Bronchial epithelial cell (primary cell): ENCODE measurements around the gene GAB3. TPM values are rescaled to one million over a fixed set of nuclear protein-coding genes. Genes with fewer than 3 reads are reported as not detected.

Experiments
- DNase-seq: peaks from one replicate; pipeline ENCODE4 v3.0.0-alpha.2; 2010; ENCODE audit warnings: low read depth
- FAIRE-seq: peaks from 2 replicates; lab custom pipeline; 2011; peaks lifted over from hg19 to GRCh38; lab: Jason Lieb, UNC
- H3K27me3 ChIP-seq: 2 replicates; pipeline ENCODE4 v1.5.1; 2011; ENCODE audit warnings: low read length; ENCODE audit not compliant: control insufficient read depth, insufficient read depth
- H3K36me3 ChIP-seq: 2 replicates; pipeline ENCODE4 v1.5.1; 2011; ENCODE audit warnings: low read length; ENCODE audit not compliant: control insufficient read depth, insufficient read depth
- H3K4me3 ChIP-seq: 2 replicates; pipeline ENCODE4 v1.5.1; 2011; ENCODE audit warnings: mild to moderate bottlenecking, low read depth, low read length, control low read depth
- total RNA-seq: library from RNA; depleted of rRNA; stranded (reverse); fragments of >200 nt; gene quantifications from 2 replicates; pipeline ENCODE4 v1.2.1, GENCODE V29; 2014
- TF ChIP-seq, protein P1 (sequence below): IDR thresholded peaks from 2 replicates; pipeline ENCODE4 v1.5.1; 2011; ENCODE audit warnings: mild to moderate bottlenecking, moderate library complexity, low read length, control low read depth, inconsistent platforms; ENCODE audit not compliant: insufficient read depth, severe bottlenecking

The GAB3 gene
- total RNA-seq, 1 donor from 2014 or later, result under 0.01 TPM

DNA sequence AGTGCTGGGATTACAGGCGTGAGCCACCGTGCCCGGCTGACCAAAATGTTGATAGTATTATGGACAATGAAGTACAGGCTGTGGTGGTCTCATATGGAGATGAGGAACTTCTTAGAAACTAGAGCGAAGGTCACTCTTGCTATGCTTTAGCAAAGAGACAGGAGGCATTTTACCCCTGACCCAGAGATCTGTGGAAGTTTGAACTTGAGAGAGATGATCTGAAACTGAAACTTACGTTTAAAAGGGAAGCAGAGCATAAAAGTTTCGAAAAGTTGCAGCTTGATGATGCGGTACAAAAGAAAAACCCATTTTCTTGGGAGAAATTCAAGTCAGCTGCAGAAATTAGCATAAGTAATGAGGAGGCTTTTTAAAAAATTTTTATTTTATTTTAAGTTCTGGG is 89.0 kb downstream of the GAB3 start:
- no peak for DNase-seq
- Histone ChIP-seq H3K4me3 (no peak overlapping the region), H3K27me3 (no peaks in the 10 kb centered on the region), H3K36me3 (no peaks in the 10 kb centered on the region)
- no peak for FAIRE-seq
- TF ChIP-seq, protein P1, sequence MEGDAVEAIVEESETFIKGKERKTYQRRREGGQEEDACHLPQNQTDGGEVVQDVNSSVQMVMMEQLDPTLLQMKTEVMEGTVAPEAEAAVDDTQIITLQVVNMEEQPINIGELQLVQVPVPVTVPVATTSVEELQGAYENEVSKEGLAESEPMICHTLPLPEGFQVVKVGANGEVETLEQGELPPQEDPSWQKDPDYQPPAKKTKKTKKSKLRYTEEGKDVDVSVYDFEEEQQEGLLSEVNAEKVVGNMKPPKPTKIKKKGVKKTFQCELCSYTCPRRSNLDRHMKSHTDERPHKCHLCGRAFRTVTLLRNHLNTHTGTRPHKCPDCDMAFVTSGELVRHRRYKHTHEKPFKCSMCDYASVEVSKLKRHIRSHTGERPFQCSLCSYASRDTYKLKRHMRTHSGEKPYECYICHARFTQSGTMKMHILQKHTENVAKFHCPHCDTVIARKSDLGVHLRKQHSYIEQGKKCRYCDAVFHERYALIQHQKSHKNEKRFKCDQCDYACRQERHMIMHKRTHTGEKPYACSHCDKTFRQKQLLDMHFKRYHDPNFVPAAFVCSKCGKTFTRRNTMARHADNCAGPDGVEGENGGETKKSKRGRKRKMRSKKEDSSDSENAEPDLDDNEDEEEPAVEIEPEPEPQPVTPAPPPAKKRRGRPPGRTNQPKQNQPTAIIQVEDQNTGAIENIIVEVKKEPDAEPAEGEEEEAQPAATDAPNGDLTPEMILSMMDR, result no peak

DNA sequence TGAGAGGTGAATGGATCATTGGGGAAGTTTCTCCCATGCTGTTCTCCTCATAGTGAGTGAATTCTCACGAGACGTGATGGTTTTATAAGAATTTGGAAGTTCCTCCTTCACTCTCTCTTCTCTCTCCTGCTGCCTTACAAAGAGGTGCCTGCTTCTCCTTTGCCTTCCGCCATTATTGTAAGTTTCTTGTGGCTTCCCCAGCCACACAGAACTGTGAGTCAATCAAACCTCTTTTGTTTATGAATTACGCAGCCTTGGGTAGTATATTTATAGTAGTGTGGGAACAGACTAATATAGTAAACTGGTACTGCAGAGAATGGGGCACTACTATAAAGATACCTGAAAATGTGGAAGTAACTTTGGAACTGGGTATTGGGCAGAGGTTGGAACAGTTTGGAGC is 89.7 kb downstream of the GAB3 start:
- TF ChIP-seq, protein P1, result no peak
- Histone ChIP-seq H3K27me3 (no peaks in the 10 kb centered on the region), H3K4me3 (no peak overlapping the region), H3K36me3 (no peaks in the 10 kb centered on the region)
- FAIRE-seq (no peak), DNase-seq (no peak)

DNA sequence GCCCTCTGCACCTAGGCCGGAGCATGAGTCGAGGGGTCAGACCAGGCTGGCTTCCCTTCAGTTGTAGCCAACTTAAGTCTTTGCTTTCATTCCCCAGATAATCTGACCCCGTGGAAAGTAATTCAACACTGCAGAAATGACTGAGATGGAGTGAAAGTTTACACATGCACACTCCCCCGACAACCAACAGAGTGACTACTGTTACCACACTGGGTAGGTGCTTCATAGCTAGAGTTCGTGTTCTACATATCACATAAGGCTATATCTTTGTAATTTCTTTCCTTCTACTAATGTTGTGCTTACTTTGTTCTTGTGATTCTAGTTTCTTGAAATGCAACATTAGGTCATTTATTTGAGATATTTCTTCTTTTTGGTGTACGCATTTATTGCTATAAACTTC is 90.3 kb downstream of the GAB3 start:
- no peak overlapping the region for H3K4me3 ChIP-seq
- no peaks in the 10 kb centered on the region for H3K36me3 ChIP-seq
- DNase-seq (no peak), FAIRE-seq (no peak)
- TF ChIP-seq, protein P1, result no peak
- peaks cover under 1% of the 10 kb centered on the region for H3K27me3 ChIP-seq

DNA sequence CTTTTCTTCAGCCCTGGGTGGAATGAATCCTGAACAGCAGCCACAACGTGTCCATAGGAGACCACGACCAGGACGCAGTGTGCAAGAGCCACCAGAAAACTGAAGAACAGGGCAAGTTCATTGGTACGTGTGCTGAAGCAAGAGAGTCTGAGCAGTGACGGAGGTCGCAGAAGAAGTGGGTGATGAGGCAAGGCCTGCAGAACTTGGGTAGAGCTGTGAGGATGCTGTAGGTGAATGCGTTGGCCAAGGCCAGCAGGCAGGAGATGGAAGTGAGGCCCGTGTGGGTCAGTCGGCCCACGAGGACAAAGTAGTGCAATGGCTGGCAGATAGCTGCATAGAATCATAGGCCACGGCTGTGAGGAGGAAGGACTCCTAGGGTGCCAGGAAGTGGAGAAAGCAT is 91.9 kb downstream of the GAB3 start:
- Histone ChIP-seq H3K4me3 (no peak overlapping the region), H3K36me3 (no peaks in the 10 kb centered on the region), H3K27me3 (peaks cover 1% of the 10 kb centered on the region)
- DNase-seq (no peak), FAIRE-seq (no peak)
- TF ChIP-seq, protein P1, result no peak

DNA sequence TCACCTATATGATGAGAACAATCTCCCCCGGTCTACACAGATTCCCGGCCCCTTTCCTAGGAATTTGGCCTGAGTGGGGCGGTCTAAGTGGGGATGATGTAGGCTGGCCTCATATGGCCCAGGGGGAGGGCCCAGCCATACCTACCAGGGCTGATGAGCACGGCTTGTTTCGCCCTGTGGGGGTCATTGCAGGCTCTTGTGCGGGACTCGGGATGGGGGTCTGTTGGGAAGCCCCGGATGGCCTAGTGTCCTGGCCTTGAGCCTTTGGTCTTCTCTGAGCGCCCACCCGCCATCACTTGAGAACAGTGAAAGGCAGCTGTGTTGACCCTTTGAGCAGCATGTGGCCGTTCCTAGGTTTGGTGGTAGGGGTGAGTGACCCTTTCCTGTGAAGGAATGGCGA is 92.7 kb downstream of the GAB3 start:
- DNase-seq, result no peak
- no peak overlapping the region for H3K4me3 ChIP-seq
- no peaks in the 10 kb centered on the region for H3K36me3 ChIP-seq
- peaks cover 1% of the 10 kb centered on the region for H3K27me3 ChIP-seq
- FAIRE-seq, result no peak
- TF ChIP-seq, protein P1, result no peak

DNA sequence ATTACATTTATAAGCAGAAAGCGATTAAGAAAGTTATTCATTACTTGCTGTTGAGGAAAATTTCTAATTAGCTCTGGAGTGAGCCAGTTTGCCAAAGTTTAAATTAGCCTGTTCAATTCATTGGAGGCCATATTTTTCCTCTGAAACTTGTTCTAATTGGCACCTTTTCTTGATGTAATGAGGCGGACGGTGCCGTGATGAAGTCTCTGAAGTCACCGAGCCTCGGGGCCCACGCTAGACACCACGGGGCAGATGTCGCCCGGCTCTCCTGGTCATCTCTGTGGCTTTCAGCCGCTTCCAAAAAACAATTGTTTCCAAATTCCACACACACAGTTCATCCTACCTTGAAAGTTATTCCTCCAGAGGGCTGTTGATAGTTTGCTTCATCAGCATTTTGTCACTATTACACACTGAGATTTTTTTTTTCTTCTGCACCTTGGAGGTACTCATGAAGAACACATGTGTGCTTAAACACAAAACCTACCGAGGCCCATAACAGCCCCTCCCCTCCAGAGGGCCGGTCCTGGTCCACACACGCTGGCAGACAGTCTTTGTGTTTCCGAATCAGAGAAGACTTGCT is 93.6 kb downstream of the GAB3 start:
- Histone ChIP-seq H3K4me3 (no peak overlapping the region), H3K27me3 (peaks cover 1% of the 10 kb centered on the region), H3K36me3 (no peaks in the 10 kb centered on the region)
- DNase-seq, result no peak
- FAIRE-seq, result no peak
- TF ChIP-seq, protein P1, result no peak
